NCI-H510A treated with DMSO at 0.1 percent for 48 hours (cell line): Measurements from ENCODE around the gene PTPRN2.
A peak's percentile ranks its signal among the peaks of the same experiment; 100 is the strongest.

Experiments
- DNase-seq: peaks from one replicate; lab custom pipeline; 2025; lab: John Stamatoyannopoulos, UW

PTPRN2 gene

DNA sequence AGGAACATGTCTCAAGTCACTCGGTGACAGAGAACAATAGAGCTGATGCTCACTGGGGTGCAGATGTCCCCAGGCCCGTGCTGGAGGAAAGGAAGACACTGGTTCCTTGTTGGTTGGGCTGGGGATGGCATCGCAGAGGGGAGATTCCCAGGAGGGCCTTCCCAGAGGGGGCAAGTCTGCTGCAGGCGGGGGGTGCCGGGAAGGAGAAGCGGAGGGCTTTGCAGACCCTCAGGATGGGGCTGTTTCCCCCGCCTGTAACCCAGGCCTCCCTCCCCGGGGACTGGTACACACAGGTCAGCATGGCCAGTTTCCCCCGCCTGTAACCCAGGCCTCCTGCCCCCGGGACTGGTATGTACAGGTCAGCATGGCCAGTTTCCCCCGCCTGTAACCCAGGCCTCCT, 967.0 kb downstream of the PTPRN2 start:
- no peak for DNase-seq

DNA sequence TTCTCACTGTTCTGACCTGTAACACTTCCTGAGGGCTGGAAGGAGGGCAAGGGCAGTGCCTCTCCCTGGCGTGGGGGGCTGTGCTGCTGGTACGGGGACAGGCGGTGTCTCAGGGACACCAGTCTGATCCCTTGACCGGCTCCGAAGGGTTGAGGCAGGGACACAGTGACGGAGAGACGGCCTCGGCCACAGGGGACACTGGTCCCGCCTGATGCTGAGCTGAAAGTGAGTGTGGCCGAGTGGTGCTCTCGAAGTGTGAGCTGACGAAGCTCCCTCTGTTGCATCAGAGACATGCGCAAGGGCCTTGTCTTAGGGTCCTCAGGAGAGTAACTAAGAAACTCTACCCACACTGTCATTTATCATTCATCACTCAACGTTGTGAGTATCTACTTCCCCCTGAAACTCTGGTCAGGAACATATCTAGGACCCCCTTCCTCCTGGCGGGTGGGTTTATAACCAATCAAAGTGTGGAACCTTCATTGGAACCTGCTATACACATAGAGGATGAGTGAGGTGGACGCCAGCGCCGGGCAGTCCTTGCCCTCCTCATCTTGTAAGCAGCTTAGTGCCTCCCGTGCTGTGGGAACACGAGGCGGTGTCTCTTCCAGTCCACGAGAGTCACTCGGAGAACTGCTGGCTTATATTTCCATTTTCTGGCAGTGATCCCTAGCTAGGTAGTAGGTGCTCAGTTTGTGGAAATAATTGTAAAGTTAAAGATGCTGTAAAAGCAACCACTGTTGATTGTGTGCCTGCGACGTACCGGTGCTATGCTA, 967.7 kb downstream of the PTPRN2 start:
- no peak for DNase-seq

DNA sequence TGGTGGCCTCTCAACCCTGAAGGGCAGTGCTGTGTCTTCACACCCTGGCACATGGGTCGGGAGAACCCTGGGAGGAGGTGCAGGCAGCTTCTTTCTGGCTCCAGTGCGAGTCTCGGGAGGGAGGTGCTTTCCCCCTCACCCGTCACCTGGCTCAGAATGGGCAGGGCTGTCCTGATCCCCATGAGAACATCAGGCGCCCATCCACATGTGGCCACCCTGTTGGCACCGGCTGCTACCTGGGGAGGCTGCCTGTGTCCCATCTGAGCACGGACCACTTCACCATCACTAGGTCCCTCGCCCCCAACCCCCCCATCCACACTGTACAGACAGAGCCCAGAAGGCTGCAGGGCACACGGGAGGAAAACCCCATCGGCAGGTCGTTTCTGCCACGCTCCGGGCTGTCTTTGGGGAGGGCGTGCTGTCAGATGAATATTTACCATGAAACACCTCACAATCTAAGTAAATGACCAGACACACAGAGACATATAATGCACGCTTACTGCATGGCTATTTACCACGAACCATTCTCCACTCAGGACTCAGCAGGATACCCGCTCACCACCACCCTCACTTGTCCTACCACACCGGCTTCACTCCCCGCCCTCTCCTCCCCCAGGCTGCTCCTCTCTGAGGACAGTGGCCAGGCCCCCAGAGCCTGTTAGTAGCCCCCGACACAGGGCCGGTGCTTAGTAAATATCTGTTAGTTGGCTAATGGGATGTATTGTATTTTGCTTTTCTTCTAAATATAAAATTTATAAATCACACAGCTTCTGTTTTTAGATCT, 968.6 kb downstream of the PTPRN2 start:
- DNase-seq = no peak

DNA sequence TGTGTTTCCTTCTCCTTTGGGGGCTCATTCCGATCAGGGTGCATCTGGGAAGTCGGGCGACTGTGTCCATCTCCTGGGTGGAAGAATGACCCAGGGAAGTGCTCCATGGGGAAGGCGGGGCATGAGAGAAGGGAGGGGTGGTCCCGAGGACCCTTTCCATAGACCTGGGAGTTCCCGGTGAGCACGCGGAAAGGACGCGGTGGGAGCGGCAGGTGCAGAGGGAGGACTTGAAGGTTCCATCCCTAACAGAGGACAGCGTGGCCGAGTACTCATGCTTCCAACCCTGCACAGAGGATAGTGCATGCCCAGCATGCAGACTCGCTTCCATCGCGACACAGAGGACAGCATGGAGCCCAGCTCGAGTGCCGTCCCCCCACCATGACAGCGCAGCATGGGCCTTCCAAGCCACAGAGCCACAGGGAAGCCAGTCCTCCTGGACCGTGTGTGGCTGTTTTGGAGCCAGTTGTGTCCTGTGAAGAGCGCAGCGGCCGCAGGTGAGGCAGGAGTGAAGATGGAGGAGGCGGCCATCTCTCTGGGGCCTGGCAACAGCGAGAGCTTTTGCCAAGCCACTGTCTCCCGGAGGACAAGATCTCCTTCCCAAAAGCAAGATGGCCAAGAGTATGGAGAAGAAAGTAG, 969.4 kb downstream of the PTPRN2 start:
- no peak for DNase-seq

DNA sequence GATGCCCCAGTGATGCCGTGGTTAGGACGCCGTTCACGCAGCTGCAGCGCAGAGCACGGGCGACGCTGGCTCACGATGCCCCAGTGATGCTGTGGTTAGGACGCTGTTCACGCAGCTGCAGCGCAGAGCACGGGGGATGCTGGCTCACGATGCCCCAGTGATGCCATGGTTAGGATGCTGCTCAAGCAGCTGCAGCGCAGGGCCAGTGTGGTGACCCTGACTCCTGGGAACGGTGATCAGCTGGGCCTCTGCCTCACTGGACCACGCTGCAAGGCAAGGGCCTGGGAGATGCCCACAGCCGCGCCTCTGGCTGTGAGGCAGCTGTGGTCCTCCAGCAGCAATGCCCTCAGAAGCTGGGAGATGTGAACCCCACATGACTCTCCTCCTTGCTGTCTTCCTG, 970.2 kb downstream of the PTPRN2 start:
- no peak for DNase-seq

DNA sequence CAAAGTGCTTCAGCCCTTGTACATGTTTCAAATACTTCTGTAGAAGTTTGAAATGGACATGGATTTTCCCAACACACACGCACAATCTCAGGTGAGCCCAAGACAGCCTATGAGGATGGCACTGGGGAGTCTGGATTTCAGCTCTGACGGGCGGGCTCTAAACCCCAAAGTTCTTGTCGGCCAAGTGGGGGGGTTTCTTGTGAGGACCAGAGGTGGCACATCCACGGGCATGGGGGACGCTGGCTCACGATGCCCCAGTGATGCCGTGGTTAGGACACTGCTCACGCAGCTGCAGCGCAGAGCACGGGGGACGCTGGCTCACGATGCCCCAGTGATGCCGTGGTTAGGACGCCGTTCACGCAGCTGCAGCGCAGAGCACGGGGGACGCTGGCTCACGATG, 970.7 kb downstream of the PTPRN2 start:
- no peak for DNase-seq

DNA sequence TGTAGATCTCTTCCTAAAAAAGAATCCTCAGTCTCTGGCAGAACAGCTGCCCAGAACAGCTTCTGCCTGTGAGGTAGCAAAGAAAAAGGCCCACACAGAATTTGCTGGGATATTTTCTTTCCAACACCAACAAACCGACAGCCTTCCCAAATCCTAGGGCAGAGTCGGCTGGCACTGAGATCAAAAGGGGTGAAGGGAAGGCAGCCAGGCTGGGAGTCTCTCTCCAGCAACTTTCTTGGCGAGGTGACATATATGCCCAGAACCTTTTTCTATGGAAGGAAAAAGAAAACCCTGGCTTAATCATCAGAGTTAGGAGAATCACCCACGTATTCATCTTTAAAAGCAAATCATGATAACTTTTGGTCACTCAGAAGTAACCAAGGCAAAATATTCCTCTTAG, 971.2 kb downstream of the PTPRN2 start:
- no peak for DNase-seq

DNA sequence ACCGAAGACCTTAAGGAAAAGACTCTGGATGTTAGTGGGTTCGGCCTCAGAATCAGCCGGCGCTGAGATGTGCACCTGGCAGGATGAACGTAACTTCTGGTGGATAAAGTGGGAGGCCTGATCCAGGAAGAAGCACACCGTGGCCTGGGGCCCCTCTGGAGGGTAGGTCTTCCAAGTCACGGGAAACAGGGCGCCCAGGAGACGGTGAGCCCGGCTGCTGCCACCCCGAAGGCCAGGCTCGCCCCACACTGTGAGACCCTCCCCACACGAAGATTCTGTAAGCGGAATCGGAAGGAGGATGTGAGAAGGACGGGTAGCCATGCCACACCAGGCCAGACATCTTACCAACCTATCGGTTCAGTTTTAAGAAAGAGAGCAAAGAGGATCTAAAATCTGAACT, 971.8 kb downstream of the PTPRN2 start:
- DNase-seq = no peak

DNA sequence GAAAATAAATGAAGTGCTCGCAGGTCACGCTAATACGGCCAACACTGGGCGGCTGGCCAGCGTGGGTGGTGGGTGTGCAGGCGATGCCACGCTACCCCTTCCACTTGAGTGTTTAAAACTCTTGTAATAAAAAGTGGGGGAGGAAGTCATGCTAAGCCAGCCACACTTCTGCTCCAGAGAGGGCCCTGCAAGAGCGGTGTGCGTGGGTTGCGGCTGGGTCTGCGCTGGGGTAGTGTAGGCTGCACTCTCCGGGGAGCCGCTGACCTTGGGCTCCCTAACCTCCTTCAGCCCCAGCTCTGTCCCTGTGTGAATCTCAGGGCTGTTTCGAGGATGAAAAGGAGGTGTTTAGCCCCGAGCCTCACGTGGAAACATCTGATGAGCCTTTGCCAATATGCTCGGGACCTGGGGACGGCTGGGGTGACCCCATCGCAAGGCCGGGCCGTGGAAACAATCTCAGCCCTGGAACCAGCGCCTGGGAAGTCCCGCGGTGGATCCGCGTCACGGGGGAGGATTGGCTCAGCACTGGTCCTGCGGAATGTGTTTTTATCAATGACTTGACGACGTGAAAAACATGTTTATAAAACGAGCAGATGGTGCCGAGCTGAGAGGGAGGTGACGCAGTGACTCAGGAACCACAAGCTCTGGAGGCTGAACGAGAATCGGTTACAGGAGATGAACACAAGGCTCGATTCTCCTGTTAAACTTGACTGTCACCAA, 972.4 kb downstream of the PTPRN2 start:
- no peak for DNase-seq

DNA sequence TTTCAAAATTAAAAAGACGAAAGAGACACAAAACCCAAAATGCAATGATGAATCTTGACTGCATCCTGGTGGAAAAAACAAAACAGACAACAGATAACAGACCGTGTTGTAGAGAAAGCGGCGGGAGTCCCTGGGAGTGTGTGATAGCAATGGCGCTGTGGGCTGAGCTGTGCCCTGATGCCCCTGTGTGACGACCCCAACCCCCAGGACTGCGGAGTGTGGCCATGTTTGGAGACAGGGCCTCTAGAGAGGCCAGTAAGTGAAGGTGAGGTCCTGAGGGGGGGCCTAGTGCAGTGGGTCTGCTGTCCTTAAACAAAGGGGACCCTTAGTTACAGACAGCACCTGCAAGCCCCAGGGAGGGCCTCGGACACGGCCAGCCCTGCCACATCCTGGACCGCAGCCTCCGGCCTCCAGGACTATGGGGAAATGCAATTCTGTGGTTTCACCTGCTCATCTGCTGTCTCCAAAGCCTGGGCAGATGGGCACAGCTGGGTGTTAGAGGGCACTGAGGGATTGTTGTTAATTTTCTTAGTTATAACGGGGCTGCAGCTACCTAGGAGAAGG, 973.1 kb downstream of the PTPRN2 start:
- no peak for DNase-seq

DNA sequence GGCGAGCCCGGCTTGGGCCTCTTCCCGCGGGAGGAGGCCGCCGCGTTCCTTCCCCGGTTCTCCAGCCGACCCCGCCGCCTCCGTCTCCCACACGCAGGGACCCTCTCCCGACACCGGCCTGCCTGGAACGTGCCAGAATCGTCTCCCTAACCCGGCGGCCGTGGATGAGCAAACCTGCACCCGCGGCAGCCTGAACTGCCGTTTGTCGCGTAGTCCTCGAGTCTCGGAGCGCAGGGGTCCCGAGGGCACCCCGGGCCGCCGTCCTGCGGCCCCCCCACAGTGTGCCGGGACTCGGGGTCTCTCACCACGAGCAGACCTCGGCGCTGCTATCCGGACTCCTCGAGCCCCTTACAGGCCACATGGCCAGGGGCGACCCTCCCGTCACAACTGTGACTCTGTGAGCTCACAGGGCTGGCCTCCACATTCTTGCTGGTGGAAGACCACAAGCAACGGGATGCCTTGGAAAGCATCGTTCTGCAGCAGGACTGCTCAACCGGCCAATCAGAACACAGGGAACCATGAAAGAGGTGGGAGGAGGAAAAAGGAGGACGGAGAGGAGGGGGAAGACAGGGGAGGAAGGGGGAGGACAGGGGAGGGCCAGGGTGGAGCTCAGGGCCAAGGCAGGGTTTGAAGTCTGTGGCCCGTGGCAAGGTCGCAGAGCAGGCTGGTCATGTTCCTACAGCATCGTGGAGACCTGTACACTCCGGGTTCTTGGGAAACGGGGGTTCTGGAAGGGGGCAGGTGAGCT, 973.9 kb downstream of the PTPRN2 start:
- DNase-seq = peak; percentile 11

DNA sequence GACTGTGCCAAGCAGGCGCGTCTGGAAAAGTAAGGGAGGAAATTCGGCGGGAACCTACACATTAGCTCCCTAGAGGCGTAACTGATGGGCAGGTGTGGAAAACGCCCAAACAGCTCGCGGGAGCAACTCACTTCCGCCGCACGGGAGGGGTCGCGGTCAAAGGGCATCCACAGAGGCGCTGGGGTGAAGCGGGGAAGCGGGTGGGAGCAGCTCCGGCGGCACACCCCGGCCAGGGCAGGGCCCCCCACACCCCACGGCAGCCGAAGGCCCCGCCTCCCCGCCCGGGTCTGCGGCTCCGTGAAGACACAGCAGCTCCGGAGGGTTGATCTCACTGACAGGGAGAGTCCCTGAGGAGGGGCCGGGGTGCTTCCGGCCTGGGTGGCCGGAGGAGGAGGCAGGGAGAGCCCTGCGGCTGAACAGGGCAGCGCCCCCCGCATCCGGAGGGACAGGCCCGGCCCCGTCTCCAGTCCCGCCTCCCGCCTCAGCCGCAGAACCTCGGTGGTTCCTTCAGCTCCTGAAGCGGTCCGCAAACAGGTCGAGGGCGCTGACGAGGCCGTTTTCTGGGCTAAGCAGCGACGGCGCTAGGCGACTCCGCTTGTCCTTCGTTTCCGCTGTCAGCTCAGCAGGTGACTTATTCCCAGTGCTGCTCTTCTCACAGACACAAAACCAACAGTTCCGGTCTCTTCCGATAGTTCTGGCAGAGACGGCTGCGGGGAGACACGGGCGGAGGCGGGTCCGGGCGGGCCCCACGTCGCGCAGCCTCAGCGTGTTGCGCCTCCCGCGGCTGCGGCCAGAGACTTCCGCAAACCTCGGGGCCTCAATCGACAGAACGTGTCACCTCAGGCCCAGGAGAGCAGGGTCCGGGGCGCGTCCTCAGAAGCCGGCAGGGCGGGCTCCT, 974.7 kb downstream of the PTPRN2 start:
- no peak for DNase-seq

DNA sequence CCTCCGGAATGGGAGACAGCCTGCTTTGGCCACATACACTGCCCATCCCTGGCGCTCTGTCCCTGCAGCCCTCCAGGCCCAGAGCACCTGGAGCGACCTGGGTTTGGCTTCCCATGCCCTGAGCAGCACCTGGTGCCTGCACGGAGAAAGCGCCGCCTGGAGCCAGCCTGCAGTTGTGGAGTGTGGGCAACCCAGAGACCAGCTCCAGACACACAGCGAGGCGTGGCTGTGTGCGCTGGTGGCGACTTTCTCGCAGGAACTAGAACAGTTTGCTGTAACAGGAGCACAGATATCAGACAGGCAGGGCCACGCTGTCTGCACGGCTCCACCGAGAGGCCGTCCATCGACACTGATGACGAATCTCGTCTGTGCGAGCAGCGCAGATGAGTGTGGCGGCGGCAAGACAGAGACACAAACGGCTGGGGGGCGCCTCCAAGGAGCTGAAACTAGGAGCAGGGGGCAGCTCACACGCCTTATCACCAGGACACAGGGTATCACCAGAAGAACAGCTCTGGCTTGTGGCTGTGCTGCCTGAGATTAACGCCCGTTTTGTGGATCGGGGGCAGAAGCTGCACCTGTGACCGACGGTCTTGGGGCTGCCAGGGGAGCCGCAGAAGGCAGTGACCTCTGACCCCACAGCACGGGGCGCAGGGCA, 975.5 kb downstream of the PTPRN2 start:
- DNase-seq = no peak

DNA sequence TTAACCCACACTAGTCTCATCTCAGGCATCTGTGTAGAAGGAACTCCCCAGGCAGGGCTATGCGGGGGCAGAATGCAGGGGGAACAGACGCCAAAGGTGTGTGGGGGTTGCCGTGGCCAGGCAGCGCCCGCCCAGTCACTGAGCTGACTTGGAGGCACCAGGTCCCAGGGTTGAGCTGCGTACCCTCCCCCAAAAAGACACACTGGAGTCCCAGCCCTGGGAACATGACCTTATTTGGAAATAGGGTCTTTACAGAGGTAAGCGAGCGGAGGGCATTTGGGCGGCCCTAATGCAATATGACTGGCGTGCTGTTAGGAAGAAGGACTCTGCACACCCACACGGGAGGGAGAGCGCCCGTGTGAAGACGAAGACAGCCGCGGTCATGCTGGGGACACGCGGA, 976.3 kb downstream of the PTPRN2 start:
- no peak for DNase-seq

DNA sequence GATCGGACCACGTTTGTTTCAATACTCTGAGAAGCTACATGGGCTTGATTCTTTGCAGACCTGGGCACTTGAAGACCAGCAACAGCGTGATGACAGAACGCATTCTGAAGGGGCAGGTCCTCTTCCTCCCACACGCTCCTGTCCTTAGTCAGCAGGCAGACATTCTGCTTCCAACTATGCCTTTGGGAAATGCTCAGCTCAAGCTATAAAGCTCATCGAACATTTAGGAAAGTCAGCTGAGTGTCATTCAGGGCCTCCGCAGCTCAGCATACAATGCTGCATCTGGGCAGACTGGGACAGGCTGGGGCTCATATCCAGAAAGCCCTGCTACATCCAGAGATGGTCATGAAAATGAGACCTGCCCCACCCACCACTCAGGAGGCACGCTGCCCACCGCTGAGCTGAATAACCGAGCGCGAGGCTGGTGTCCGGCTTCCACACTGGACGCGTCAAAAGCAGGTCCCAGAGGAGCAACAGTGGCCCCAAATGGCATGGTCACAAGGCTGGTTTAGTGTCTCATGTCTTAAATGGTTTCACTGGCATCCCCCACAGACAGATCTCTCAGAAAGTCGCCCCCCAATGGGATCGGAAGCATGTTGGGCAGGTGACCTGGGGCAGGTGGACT, 976.8 kb downstream of the PTPRN2 start:
- DNase-seq = no peak

DNA sequence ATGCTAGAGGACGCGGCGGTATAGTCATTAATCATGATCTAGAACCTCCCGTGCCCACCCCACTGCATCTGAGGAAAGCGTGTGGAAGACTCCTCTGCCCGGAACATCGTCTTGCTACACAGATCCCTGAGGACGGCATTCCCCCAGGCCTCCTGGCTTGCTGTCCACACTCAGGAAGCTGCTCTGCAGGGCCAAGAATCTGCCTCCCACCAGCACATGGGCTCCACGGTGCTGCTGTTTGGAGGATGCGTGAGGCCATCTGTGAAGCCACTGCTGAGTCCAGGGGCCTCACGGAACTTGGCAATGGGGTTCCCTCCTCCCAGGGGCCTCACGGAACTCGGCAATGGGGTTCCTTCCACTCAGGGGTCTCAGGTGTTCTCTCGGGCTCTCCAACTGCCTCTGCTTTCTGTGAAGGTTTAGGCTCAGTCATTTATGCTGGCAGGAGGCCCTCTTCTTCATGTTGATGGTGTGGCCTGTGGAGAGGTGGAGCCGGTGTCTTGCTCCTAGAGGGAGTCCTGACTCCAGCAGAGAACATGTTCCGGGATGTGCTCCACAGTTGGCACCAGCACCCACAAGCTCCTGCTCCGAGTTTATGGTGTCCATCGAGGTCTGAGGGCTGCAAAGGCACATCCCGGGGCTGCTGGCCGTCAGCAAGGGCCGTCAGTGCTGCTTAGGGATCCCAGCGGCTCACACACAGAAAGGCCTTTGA, 977.5 kb downstream of the PTPRN2 start:
- DNase-seq = no peak

DNA sequence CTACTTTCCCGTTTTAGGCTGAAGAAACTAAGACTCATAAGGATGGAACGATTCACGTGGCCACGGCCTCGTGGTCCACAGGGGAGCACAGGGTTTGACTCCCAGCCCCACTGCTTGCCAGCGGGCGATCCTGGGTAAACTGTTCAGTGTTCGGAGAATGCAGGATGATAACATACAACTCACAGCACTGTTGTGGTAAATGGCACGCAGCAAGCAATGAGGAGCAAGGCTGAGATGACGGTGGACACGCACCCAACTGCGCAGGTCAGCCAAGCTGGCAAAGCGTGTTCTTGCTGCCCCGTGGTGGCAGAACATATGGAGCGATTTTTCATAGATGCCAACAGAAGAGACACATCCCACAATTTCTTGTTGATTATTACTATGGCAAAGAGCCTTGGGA, 978.1 kb downstream of the PTPRN2 start:
- DNase-seq = no peak

DNA sequence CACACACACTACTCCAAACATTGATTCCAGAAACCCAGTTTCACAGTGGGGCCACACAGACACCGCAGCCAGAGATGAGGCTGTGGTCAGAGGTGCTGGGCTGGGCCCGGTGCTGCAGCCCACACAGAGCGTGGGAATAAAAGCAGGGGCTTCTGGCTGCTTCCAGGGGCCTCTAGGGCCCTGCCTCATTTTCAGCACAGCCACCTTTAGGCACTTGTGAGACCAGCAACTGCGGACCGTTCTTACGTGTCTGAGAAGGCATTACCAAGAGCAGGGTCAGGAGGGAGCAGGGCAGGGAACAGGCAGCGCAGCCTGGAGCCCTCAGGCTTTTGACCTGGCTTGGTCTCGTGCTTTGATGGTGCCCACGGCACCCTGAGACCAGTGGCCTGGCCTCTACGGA, 980.4 kb downstream of the PTPRN2 start:
- DNase-seq = no peak

DNA sequence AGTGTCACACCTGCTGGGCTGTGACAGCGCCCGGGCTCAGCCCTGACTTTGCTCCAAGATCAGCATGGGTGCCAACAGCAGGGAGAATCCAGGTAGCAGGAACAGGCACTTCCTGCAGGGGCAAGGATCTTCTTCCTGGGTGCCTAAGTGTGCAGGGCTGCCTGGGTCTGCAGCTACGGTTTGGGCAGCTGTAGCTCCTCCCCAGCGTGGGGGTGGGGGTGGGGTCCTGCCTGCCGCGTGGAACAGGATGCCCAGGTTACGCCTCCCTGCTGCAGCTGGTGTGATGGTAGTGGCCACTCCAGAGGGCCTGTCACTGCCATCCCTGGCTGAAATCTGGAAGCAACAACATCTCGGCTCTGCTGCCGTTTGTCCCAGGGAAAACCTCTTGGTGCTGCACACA, 981.5 kb downstream of the PTPRN2 start:
- no peak for DNase-seq
